Esophagus squamous epithelium (tissue), 4 donors: ENCODE measurements around the gene PDLIM7.

Experiments used
- CTCF ChIP-seq, 6 experiments: fragments of 450-650 bp in 4 of 6; fragments of 200-600 bp in 2 of 6; sonication (generic) in 2 of 6; IDR thresholded peaks; one replicate each; pipeline ENCODE4 v1.5.1; 2016 to 2019; ENCODE audit warnings: antibody characterized with exemption in 6 of 6, mild to moderate bottlenecking in 4 of 6, moderate library complexity in 4 of 6
- POLR2A ChIP-seq, 4 donors: fragments of 450-650 bp; IDR thresholded peaks; one replicate each; pipeline ENCODE4 v1.6.1; 2017; ENCODE audit warnings: antibody characterized with exemption in 4 of 4, mild to moderate bottlenecking in 4 of 4, moderate library complexity in 3 of 4

GRCh38 chr5:177545487-177546257 is 48.3 kb upstream of the PDLIM7 start:
- TF ChIP-seq CTCF (IDR thresholded peaks at IDR 0.05) (no peak), POLR2A (IDR thresholded peaks at IDR 0.05) (no peak)
